Calu3 (cell line): Measurements from ENCODE around the gene STMND1. TPM values are rescaled to one million over a fixed set of nuclear protein-coding genes. Genes with fewer than 3 reads are reported as not detected.

ENCODE experiments used
- BruUV-seq: library from RNA; stranded (reverse); fragments of 400-500 nt; replicated peaks from 2 replicates; lab custom pipeline; 2021; lab: Mats Ljungman, UMichigan
- CTCF ChIA-PET: fragments of 300-600 bp; sonication (Branson Sonifier 250); formaldehyde crosslinking; loops from one replicate; lab custom pipeline; 2022; ENCODE audit warnings: antibody characterized with exemption; lab: Charles Lee
- DNase-seq: peaks from one replicate; pipeline ENCODE4 v3.0.0; 2022
- H3K27ac Mint-ChIP-seq: one replicate; pipeline ENCODE4 v1.8.0; 2022; ENCODE audit warnings: mixed read lengths; ENCODE audit not compliant: unreplicated experiment
- H3K27me3 Mint-ChIP-seq: one replicate; pipeline ENCODE4 v1.8.0; 2022; ENCODE audit warnings: mixed read lengths; ENCODE audit not compliant: unreplicated experiment
- H3K36me3 Mint-ChIP-seq: one replicate; pipeline ENCODE4 v1.8.0; 2022; ENCODE audit warnings: mild to moderate bottlenecking, moderate library complexity, mixed read lengths; ENCODE audit not compliant: insufficient read depth, unreplicated experiment
- H3K4me1 Mint-ChIP-seq: one replicate; pipeline ENCODE4 v1.8.0; 2022; ENCODE audit warnings: mild to moderate bottlenecking, low read depth, mixed read lengths; ENCODE audit not compliant: unreplicated experiment
- H3K4me3 Mint-ChIP-seq: one replicate; pipeline ENCODE4 v1.8.0; 2022; ENCODE audit warnings: mild to moderate bottlenecking, low read depth, moderate library complexity, mixed read lengths; ENCODE audit not compliant: unreplicated experiment
- H3K9me3 Mint-ChIP-seq: one replicate; pipeline ENCODE4 v1.8.0; 2022; ENCODE audit warnings: low read depth, mixed read lengths; ENCODE audit not compliant: unreplicated experiment
- CTCF ChIP-seq: fragments of 200-600 bp; IDR thresholded peaks from one replicate; pipeline ENCODE4 v1.8.0; 2022; ENCODE audit warnings: antibody characterized with exemption; ENCODE audit not compliant: unreplicated experiment
- intact Hi-C: fragments of 100-400 bp; cut with micrococcal nuclease; formaldehyde crosslinking; loops from one replicate; pipeline ENCODE4 v1.10.0; 2022; ENCODE audit not compliant: unreplicated experiment
- total RNA-seq: library from RNA; stranded (reverse); gene quantifications from 2 replicates; pipeline ENCODE4 v1.2.3, GENCODE V29; 2022

Gene STMND1
- total RNA-seq, 1 experiment from 2014 or later = 0.68 TPM

GRCh38 chr6:17116117-17116440, 14.2 kb downstream of the STMND1 start:
- no peak for DNase-seq
- H3K27ac Mint-ChIP-seq = peak overlapping the region; percentile 71
- H3K36me3 Mint-ChIP-seq = no peaks in the 10 kb centered on the region
- no peaks in the 10 kb centered on the region for H3K9me3 Mint-ChIP-seq
- CTCF ChIA-PET = no interaction called here
- peaks cover 18% of the 10 kb centered on the region for H3K4me1 Mint-ChIP-seq
- peak overlapping the region; percentile 15 for H3K4me3 Mint-ChIP-seq
- TF ChIP-seq CTCF = no peak
- intact Hi-C loops = no loop called here
- no TSS peak for BruUV-seq
- H3K27me3 Mint-ChIP-seq = no peaks in the 10 kb centered on the region

- H3K27me3 Mint-ChIP-seq = no peaks in the 10 kb centered on the region
- H3K4me3 Mint-ChIP-seq = no peak overlapping the region
- peaks cover 19% of the 10 kb centered on the region for H3K4me1 Mint-ChIP-seq
- no peak overlapping the region for H3K27ac Mint-ChIP-seq
- BruUV-seq = no TSS peak
- H3K36me3 Mint-ChIP-seq = no peaks in the 10 kb centered on the region
- no peaks in the 10 kb centered on the region for H3K9me3 Mint-ChIP-seq
- no peak for DNase-seq
- CTCF ChIA-PET = no interaction called here
- TF ChIP-seq CTCF = no peak
- intact Hi-C loops = no loop called here
Observed at GRCh38 chr6:17120019-17120418, 18.2 kb downstream of the STMND1 start.

GRCh38 chr6:17125407-17125806, 23.6 kb downstream of the STMND1 start:
- intact Hi-C loops = no loop called here
- no peak for DNase-seq
- CTCF ChIA-PET = interaction anchor here (0.6 kb wide), 1 partner anchor 268 kb away, joined by 4 read pairs; the partner anchor contains the start of gene CAP2
- BruUV-seq = no TSS peak
- Mint-ChIP-seq H3K4me3 (no peak overlapping the region), H3K4me1 (peaks cover 9% of the 10 kb centered on the region), H3K27me3 (no peaks in the 10 kb centered on the region), H3K9me3 (no peaks in the 10 kb centered on the region), H3K27ac (peak overlapping the region; percentile 78), H3K36me3 (no peaks in the 10 kb centered on the region)
- no peak for TF ChIP-seq CTCF

- H3K27ac Mint-ChIP-seq = no peak overlapping the region
- H3K36me3 Mint-ChIP-seq = no peaks in the 10 kb centered on the region
- H3K27me3 Mint-ChIP-seq = no peaks in the 10 kb centered on the region
- no peak for DNase-seq
- TF ChIP-seq CTCF = no peak
- no peaks in the 10 kb centered on the region for H3K9me3 Mint-ChIP-seq
- no TSS peak for BruUV-seq
- intact Hi-C loops = no loop called here
- H3K4me1 Mint-ChIP-seq = peaks cover under 1% of the 10 kb centered on the region
- CTCF ChIA-PET = no interaction called here
- H3K4me3 Mint-ChIP-seq = no peak overlapping the region
Observed at GRCh38 chr6:17130786-17131185, 28.9 kb downstream of the STMND1 start.
